H1 (cell line): Measurements from ENCODE around the gene WDR93. TPM values are rescaled to one million over a fixed set of nuclear protein-coding genes. Genes with fewer than 3 reads are reported as not detected.

ENCODE experiments used
- CTCF ChIA-PET: fragments of 300-600 bp; sonication (Branson Sonifier 250); formaldehyde crosslinking; loops from one replicate; lab custom pipeline; 2021; ENCODE audit not compliant: partially characterized antibody; lab: Charles Lee
- POLR2A ChIA-PET: fragments of 300-600 bp; sonication (Branson Sonifier 250); formaldehyde crosslinking; loops from one replicate; lab custom pipeline; 2021; ENCODE audit warnings: inconsistent platforms; ENCODE audit not compliant: partially characterized antibody; lab: Charles Lee
- DNase-seq, 2 experiments: peaks; one replicate each; pipeline versions ENCODE4 v3.0.0 to v3.0.0-alpha.2; 2010 to 2022; ENCODE audit warnings: low spot score in 2 of 2, low read depth in 1 of 2, mixed read lengths in 1 of 2
- FAIRE-seq: peaks from 2 replicates; lab custom pipeline; 2011; peaks lifted over from hg19 to GRCh38; lab: Jason Lieb, UNC
- H2AFZ ChIP-seq: 2 replicates; pipeline ENCODE4 v1.8.1; 2012; ENCODE audit warnings: low read length, inconsistent platforms
- H2AK5ac ChIP-seq: 2 replicates; pipeline ENCODE4 v1.6.1; 2013; ENCODE audit warnings: low read depth, low read length
- H2BK120ac ChIP-seq: replicated peaks from 2 replicates; pipeline ENCODE3; 2013; ENCODE audit warnings: low read depth, low read length, inconsistent platforms
- H2BK12ac ChIP-seq: 2 replicates; pipeline ENCODE4 v1.6.1; 2013; ENCODE audit warnings: low read depth, low read length
- H2BK15ac ChIP-seq: 2 replicates; pipeline ENCODE4 v1.6.1; 2013; ENCODE audit warnings: low read length
- H2BK20ac ChIP-seq: 2 replicates; pipeline ENCODE4 v1.6.1; 2013; ENCODE audit warnings: low read length
- H2BK5ac ChIP-seq: 2 replicates; pipeline ENCODE4 v1.6.1; 2013; ENCODE audit warnings: low read depth, low read length
- H3K14ac ChIP-seq: 2 replicates; pipeline ENCODE4 v1.6.1; 2013; ENCODE audit warnings: inconsistent platforms; ENCODE audit not compliant: insufficient read length
- H3K18ac ChIP-seq: 2 replicates; pipeline ENCODE4 v1.6.1; 2013; ENCODE audit warnings: low read length; ENCODE audit errors: extremely low read depth
- H3K23ac ChIP-seq: 2 replicates; pipeline ENCODE4 v1.6.1; 2013; ENCODE audit warnings: inconsistent platforms; ENCODE audit not compliant: insufficient read length
- H3K23me2 ChIP-seq: 2 replicates; pipeline ENCODE4 v1.6.1; 2013; ENCODE audit warnings: low read depth, low read length
- H3K27ac ChIP-seq: 2 replicates; pipeline ENCODE4 v1.6.1; 2011; ENCODE audit warnings: low read depth, low read length, inconsistent platforms
- H3K27me3 ChIP-seq, 4 experiments: replicated peaks in 1 of 4; 1 replicate in 1 of 4; 2 replicates in 3 of 4; pipeline versions ENCODE4 v1.6.1 to v1.8.1; 2011 to 2013; ENCODE audit warnings: low read length in 3 of 4, mild to moderate bottlenecking in 3 of 4, inconsistent platforms in 2 of 4, mixed read lengths in 2 of 4, moderate library complexity in 1 of 4; ENCODE audit not compliant: control insufficient read depth in 3 of 4, insufficient read depth in 3 of 4; ENCODE audit errors: extremely low read depth in 1 of 4
- H3K36me3 ChIP-seq, 4 experiments: 2 replicates each; pipeline versions ENCODE4 v1.6.1 to v1.8.1; 2011 to 2013; ENCODE audit warnings: mild to moderate bottlenecking in 4 of 4, low read length in 3 of 4, moderate library complexity in 2 of 4, control low read depth in 1 of 4, inconsistent platforms in 1 of 4; ENCODE audit not compliant: insufficient read depth in 4 of 4, control insufficient read depth in 2 of 4
- H3K4ac ChIP-seq: replicated peaks from 2 replicates; pipeline ENCODE3; 2013; ENCODE audit warnings: low read length, low read depth, mixed read lengths, inconsistent platforms; ENCODE audit not compliant: insufficient read length
- H3K4me1 ChIP-seq, 4 experiments: replicated peaks in 1 of 4; 1 replicate in 1 of 4; 2 replicates in 3 of 4; pipeline versions ENCODE4 v1.6.1 to v1.8.1; 2011 to 2013; ENCODE audit warnings: low read length in 3 of 4, inconsistent platforms in 2 of 4, mixed read lengths in 1 of 4; ENCODE audit not compliant: insufficient read depth in 4 of 4, control insufficient read depth in 3 of 4
- H3K4me2 ChIP-seq, 2 experiments: 2 replicates each; pipeline versions ENCODE4 v1.6.1 to v1.8.1; 2011 to 2013; ENCODE audit warnings: low read depth in 2 of 2, low read length in 2 of 2, control low read depth in 1 of 2, inconsistent platforms in 1 of 2, mild to moderate bottlenecking in 1 of 2; ENCODE audit not compliant: insufficient read depth in 1 of 2
- H3K4me3 ChIP-seq, 4 experiments: fragments of 200-600, 300-600 bp in 1 of 4; sonication (generic), shearing (Covaris generic), sonication (Bioruptor Twin) in 1 of 4; 2 replicates each; pipeline versions ENCODE4 v1.5.1 to v1.8.1; 2011 to 2016; ENCODE audit warnings: low read length in 4 of 4, low read depth in 3 of 4, control low read depth in 2 of 4, inconsistent platforms in 2 of 4, mild to moderate bottlenecking in 2 of 4, mixed read lengths in 1 of 4, moderate library complexity in 1 of 4; ENCODE audit not compliant: insufficient read depth in 2 of 4; ENCODE audit errors: extremely low read depth in 1 of 4
- H3K56ac ChIP-seq: replicated peaks from 2 replicates; pipeline ENCODE3; 2013; ENCODE audit warnings: low read depth, mild to moderate bottlenecking, mixed read lengths, low read length, inconsistent platforms; ENCODE audit not compliant: insufficient read length
- H3K79me1 ChIP-seq: 2 replicates; pipeline ENCODE4 v1.6.1; 2013; ENCODE audit warnings: low read depth, low read length, control low read depth
- H3K79me2 ChIP-seq, 2 experiments: 2 replicates each; pipeline versions ENCODE4 v1.6.1 to v1.8.1; 2012 to 2013; ENCODE audit warnings: low read length in 2 of 2, mild to moderate bottlenecking in 2 of 2, inconsistent platforms in 1 of 2; ENCODE audit not compliant: insufficient read depth in 2 of 2, control insufficient read depth in 1 of 2
- H3K9ac ChIP-seq, 4 experiments: replicated peaks in 1 of 4; 1 replicate in 1 of 4; 2 replicates in 3 of 4; pipeline versions ENCODE4 v1.6.1 to v1.8.1; 2011 to 2013; ENCODE audit warnings: low read depth in 3 of 4, low read length in 3 of 4, control low read depth in 2 of 4, mild to moderate bottlenecking in 2 of 4, moderate library complexity in 2 of 4, inconsistent platforms in 1 of 4; ENCODE audit errors: extremely low read depth in 1 of 4
- H3K9me3 ChIP-seq, 2 experiments: 2 replicates each; pipeline versions ENCODE4 v1.6.1 to v1.8.1; 2012 to 2013; ENCODE audit warnings: mild to moderate bottlenecking in 2 of 2, moderate library complexity in 2 of 2, control low read depth in 1 of 2, inconsistent platforms in 1 of 2, low read depth in 1 of 2, low read length in 1 of 2, mixed read lengths in 1 of 2; ENCODE audit not compliant: insufficient read depth in 2 of 2
- H4K20me1 ChIP-seq, 2 experiments: replicated peaks in 1 of 2; 2 replicates each; pipeline versions ENCODE3 to v1.8.1; 2011 to 2013; ENCODE audit warnings: inconsistent platforms in 2 of 2, low read length in 2 of 2, mild to moderate bottlenecking in 1 of 2; ENCODE audit not compliant: insufficient read depth in 2 of 2, control insufficient read depth in 1 of 2
- H4K5ac ChIP-seq: 2 replicates; pipeline ENCODE4 v1.6.1; 2013; ENCODE audit warnings: low read length, low read depth, mixed read lengths, inconsistent platforms; ENCODE audit not compliant: insufficient read length
- H4K8ac ChIP-seq: 2 replicates; pipeline ENCODE4 v1.8.0; 2013; ENCODE audit warnings: mild to moderate bottlenecking, moderate library complexity, low read length, inconsistent platforms; ENCODE audit not compliant: insufficient read depth; ENCODE audit errors: extremely low read depth
- H4K91ac ChIP-seq: replicated peaks from 2 replicates; pipeline ENCODE3; 2013; ENCODE audit warnings: low read length, mixed read lengths, inconsistent platforms; ENCODE audit not compliant: insufficient read length
- CHD2 ChIP-seq: IDR thresholded peaks from 2 replicates; pipeline ENCODE4 v1.6.1; 2012; ENCODE audit warnings: low read length, improper control_type of control experiment
- CREB1 ChIP-seq: IDR thresholded peaks from 2 replicates; pipeline ENCODE4 v1.6.1; 2012; ENCODE audit warnings: inconsistent platforms
- CTCF ChIP-seq, 3 experiments: IDR thresholded peaks; 1 replicate in 2 of 3; 2 replicates in 1 of 3; pipeline versions ENCODE4 v1.5.1 to v1.6.1; 2011; ENCODE audit warnings: low read length in 3 of 3, mild to moderate bottlenecking in 3 of 3, inconsistent platforms in 2 of 3, low read depth in 1 of 3, moderate library complexity in 1 of 3; ENCODE audit not compliant: insufficient read depth in 1 of 3; ENCODE audit errors: control extremely low read depth in 1 of 3
- EZH2 ChIP-seq: fragments of 200-600 bp; sonication (generic); IDR thresholded peaks from 2 replicates; pipeline ENCODE4 v1.7.1; 2012; ENCODE audit warnings: low read depth, mild to moderate bottlenecking, moderate library complexity, low read length, inconsistent platforms; ENCODE audit not compliant: severe bottlenecking
- GTF2F1 ChIP-seq: IDR thresholded peaks from 2 replicates; pipeline ENCODE4 v1.6.1; 2012; ENCODE audit warnings: low read depth, low read length, improper control_type of control experiment, borderline replicate concordance
- JUND ChIP-seq: IDR thresholded peaks from 2 replicates; pipeline ENCODE4 v1.6.1; 2011; ENCODE audit warnings: mild to moderate bottlenecking, improper control_type of control experiment, low read length
- MAFK ChIP-seq: IDR thresholded peaks from 2 replicates; pipeline ENCODE4 v1.6.1; 2012; ENCODE audit warnings: low read depth, mild to moderate bottlenecking, improper control_type of control experiment, low read length
- RXRA ChIP-seq: IDR thresholded peaks from 2 replicates; pipeline ENCODE4 v1.6.1; 2011; ENCODE audit warnings: low read depth, mild to moderate bottlenecking, low read length, moderate library complexity; ENCODE audit not compliant: insufficient read depth
- SP4 ChIP-seq: IDR thresholded peaks from 2 replicates; pipeline ENCODE4 v1.6.1; 2012; ENCODE audit warnings: low read length, inconsistent platforms
- WGBS, 2 experiments: shearing (Covaris generic) in 1 of 2; methylation state at CpG; one replicate each; pipeline versions ENCODE4 v1.1.6 to v1.1.7; 2013 to 2015; ENCODE audit warnings: low lambda C conversion rate in 2 of 2, mixed read lengths in 2 of 2, inconsistent platforms in 1 of 2, low coverage in 1 of 2, missing lambda C conversion rate in 1 of 2; ENCODE audit not compliant: insufficient replicate concordance in 2 of 2, insufficient coverage in 1 of 2, insufficient read length in 1 of 2; ENCODE audit errors: extremely low coverage in 1 of 2, missing lambda C conversion rate in 1 of 2; 5-methylcytosine and 5-hydroxymethylcytosine counted together
- polyA plus RNA-seq, 7 experiments: library from polyadenylated mRNA; depleted of rRNA in 3 of 7; stranded (reverse) in 5 of 7; unstranded in 2 of 7; fragments of >200 nt in 5 of 7; fragments of 200-250 nt in 2 of 7; gene quantifications; 1 replicate in 5 of 7; 2 replicates in 1 of 7; 4 replicates in 1 of 7; pipeline versions ENCODE4 v1.2.1 to v1.2.3, GENCODE V29; 2011 to 2013; ENCODE audit warnings: missing spikeins in 2 of 7, mixed read lengths in 2 of 7
- total RNA-seq: library from RNA; stranded (reverse); fragmentation: NEBNext Ultra II Directional; extraction: Animal tissue kit (Norgen Biotek cat#: 25700); gene quantifications from 2 replicates; pipeline ENCODE4 v1.2.1, GENCODE V29; 2021

The WDR93 gene
- total and polyA plus RNA-seq, 2 of the 8 experiments (the other 6 are each of a cell fraction or from before 2014, with no cell fraction given) = 0.03 TPM; not detected in 1

- DNase-seq = no peak
- Histone ChIP-seq H3K18ac (no peak overlapping the region), H2BK12ac (no peak overlapping the region), H2BK15ac (no peak overlapping the region), H4K91ac (no peak overlapping the region), H3K79me1 (peaks cover 8% of the 10 kb centered on the region; the same call in 1 of the 2 replicates), H2AFZ (0 out of 2 replicates have a peak overlapping the region, but pooled peaks have one; percentile 5), H4K20me1 (peaks cover 3 to 5% of the 10 kb centered on the region in 2 experiments), H3K23me2 (peaks cover 5% of the 10 kb centered on the region; the same call in 1 of the 2 replicates), H2BK20ac (no peak overlapping the region), H2BK5ac (no peak overlapping the region), H4K5ac (no peak overlapping the region), H2AK5ac (no peak overlapping the region), H3K9me3 (no peaks in the 10 kb centered on the region), H3K23ac (no peak overlapping the region), H3K4me1 (peaks cover 0 to 2% (median under 1%) of the 10 kb centered on the region in 4 experiments; a peak in 2 of 7 replicates), H3K27me3 (no peaks in the 10 kb centered on the region; a peak in 1 of 7 replicates), H3K27ac (no peak overlapping the region), H2BK120ac (no peak overlapping the region), H3K4me3 (peak overlapping the region in 1 of 4 experiments; percentile 92; a peak in 2 of 8 replicates), H3K79me2 (peaks cover 0 to 8% of the 10 kb centered on the region in 2 experiments; a peak in 2 of 4 replicates), H3K56ac (no peak overlapping the region), H3K36me3 (no peaks in the 10 kb centered on the region), H3K14ac (no peak overlapping the region), H3K4ac (no peak overlapping the region), H4K8ac (no peak overlapping the region), H3K9ac (no peak overlapping the region), H3K4me2 (peak overlapping the region in 1 of 2 experiments; percentile 99; a peak in 1 of 4 replicates)
- no peak for FAIRE-seq
- POLR2A ChIA-PET = interaction anchor here (1.3 kb wide), 1 partner anchor 9 kb away, joined by 4 read pairs; no protein-coding TSS in a partner anchor
- CTCF ChIA-PET = interaction anchor here (1.1 to 4.4 kb wide), 4 partner anchors 9 to 18 kb away, joined by 3 to 34 read pairs (median 12); no protein-coding TSS in a partner anchor
- 81% methylated on average over 7 of the region's 7 CpGs; no CpG with 5 or more reads in 1 of the 2 experiments for WGBS, 2 experiments
- TF ChIP-seq CHD2 (no peak), SP4 (no peak), MAFK (no peak), JUND (no peak), CTCF (IDR thresholded peaks at IDR 0.05; ENCODE audit: control extremely low read depth in 1 of 3, insufficient read depth in 1 of 3, low read depth in 1 of 3, low read length in 3 of 3) (no peak), RXRA (no peak), GTF2F1 (no peak), CREB1 (no peak), EZH2 (no peak)
These were observed 34.3 kb upstream of the WDR93 start for GRCh38 chr15:89656116-89656815.
